22Rv1 (cell line): ENCODE measurements around the gene TMEM63C.

Experiments
- CTCF ChIP-seq: fragments of 450-650 bp; IDR thresholded peaks from 2 replicates; pipeline ENCODE4 v1.5.1; 2017; ENCODE audit warnings: mild to moderate bottlenecking
- ZFX ChIP-seq: fragments of 450-650 bp; IDR thresholded peaks from 2 replicates; pipeline ENCODE4 v1.6.1; 2017; ENCODE audit warnings: antibody characterized with exemption, borderline replicate concordance

GRCh38 chr14:77208291-77208978, 26.8 kb downstream of the TMEM63C start:
- TF ChIP-seq CTCF (no peak), ZFX (no peak)
